ENCODE measurements around the gene CRYZ.

The CRYZ gene

GRCh38 chr1:74712881-74713280, 20.0 kb downstream of the CRYZ start:
- H3K4me3 ChIP-seq (ENCODE audit: low read length): no peak overlapping the region
- no peak for TF ChIP-seq ZNF274 (IDR thresholded peaks at IDR 0.05; ENCODE audit: low read depth, low read length)

GRCh38 chr1:74703386-74704182, 29.3 kb downstream of the CRYZ start:
- TF ChIP-seq ZNF274 (IDR thresholded peaks at IDR 0.05; ENCODE audit: low read depth, low read length): no peak

GRCh38 chr1:74699331-74699730, 33.5 kb downstream of the CRYZ start:
- no peak overlapping the region for H3K4me3 ChIP-seq (ENCODE audit: low read length)
- no peak for TF ChIP-seq ZNF274 (IDR thresholded peaks at IDR 0.05; ENCODE audit: low read depth, low read length)

More at GRCh38 chr1:74703386-74704182, 29.3 kb downstream of the CRYZ start:
- H3K4me3 ChIP-seq (ENCODE audit: low read length): no peak overlapping the region

GRCh38 chr1:74697832-74698231, 35.0 kb downstream of the CRYZ start:
- no peak overlapping the region for H3K4me3 ChIP-seq (ENCODE audit: low read length)
- TF ChIP-seq ZNF274 (IDR thresholded peaks at IDR 0.05; ENCODE audit: low read depth, low read length): no peak

GRCh38 chr1:74693473-74693872, 39.4 kb downstream of the CRYZ start:
- H3K4me3 ChIP-seq (ENCODE audit: low read length): no peak overlapping the region
- no peak for TF ChIP-seq ZNF274 (IDR thresholded peaks at IDR 0.05; ENCODE audit: low read depth, low read length)

- TF ChIP-seq ZNF274 (IDR thresholded peaks at IDR 0.05; ENCODE audit: low read depth, low read length): no peak
- H3K4me3 ChIP-seq (ENCODE audit: low read length): no peak overlapping the region
These were observed 41.9 kb downstream of the CRYZ start for GRCh38 chr1:74690909-74691308.

- H3K4me3 ChIP-seq (ENCODE audit: low read length): no peak overlapping the region
- no peak for TF ChIP-seq ZNF274 (IDR thresholded peaks at IDR 0.05; ENCODE audit: low read depth, low read length)
These were observed 42.5 kb downstream of the CRYZ start for GRCh38 chr1:74690364-74690696.

GRCh38 chr1:74689621-74690363, 43.1 kb downstream of the CRYZ start:
- H3K4me3 ChIP-seq (ENCODE audit: low read length): no peak overlapping the region
- TF ChIP-seq ZNF274 (IDR thresholded peaks at IDR 0.05; ENCODE audit: low read depth, low read length): no peak

GRCh38 chr1:74686928-74687327, 45.9 kb downstream of the CRYZ start:
- TF ChIP-seq ZNF274 (IDR thresholded peaks at IDR 0.05; ENCODE audit: low read depth, low read length): no peak
- no peak overlapping the region for H3K4me3 ChIP-seq (ENCODE audit: low read length)

GRCh38 chr1:74684301-74684700, 48.5 kb downstream of the CRYZ start:
- no peak for TF ChIP-seq ZNF274 (IDR thresholded peaks at IDR 0.05; ENCODE audit: low read depth, low read length)
- no peak overlapping the region for H3K4me3 ChIP-seq (ENCODE audit: low read length)

- no peak overlapping the region for H3K4me3 ChIP-seq (ENCODE audit: low read length)
- no peak for TF ChIP-seq ZNF274 (IDR thresholded peaks at IDR 0.05; ENCODE audit: low read depth, low read length)
These were observed 49.2 kb downstream of the CRYZ start for GRCh38 chr1:74683656-74684055.

GRCh38 chr1:74681851-74682250, 51.0 kb downstream of the CRYZ start:
- no peak for TF ChIP-seq ZNF274 (IDR thresholded peaks at IDR 0.05; ENCODE audit: low read depth, low read length)
- H3K4me3 ChIP-seq (ENCODE audit: low read length): no peak overlapping the region

GRCh38 chr1:74681449-74681848, 51.4 kb downstream of the CRYZ start:
- no peak overlapping the region for H3K4me3 ChIP-seq (ENCODE audit: low read length)
- TF ChIP-seq ZNF274 (IDR thresholded peaks at IDR 0.05; ENCODE audit: low read depth, low read length): no peak

- H3K4me3 ChIP-seq (ENCODE audit: low read length): no peak overlapping the region; the same call in 1 of the 2 replicates
- no peak for TF ChIP-seq ZNF274 (IDR thresholded peaks at IDR 0.05; ENCODE audit: low read depth, low read length)
These were observed 51.8 kb downstream of the CRYZ start for GRCh38 chr1:74681001-74681400.

GRCh38 chr1:74679811-74680210, 53.0 kb downstream of the CRYZ start:
- TF ChIP-seq ZNF274 (IDR thresholded peaks at IDR 0.05; ENCODE audit: low read depth, low read length): no peak
- H3K4me3 ChIP-seq (ENCODE audit: low read length): no peak overlapping the region
